Breast epithelium (tissue), 3 donors: Measurements from ENCODE around the gene MED23.

Experiments
- POLR2A ChIP-seq: fragments of 450-650 bp; IDR thresholded peaks from one replicate; pipeline ENCODE4 v1.6.1; 2016; ENCODE audit warnings: antibody characterized with exemption, mild to moderate bottlenecking, moderate library complexity
- TF ChIP-seq, protein P1 (sequence below), 3 donors: fragments of 450-650 bp; IDR thresholded peaks; one replicate each; pipeline ENCODE4 v1.5.1; 2016 to 2017; ENCODE audit warnings: antibody characterized with exemption in 3 of 3, mild to moderate bottlenecking in 3 of 3, moderate library complexity in 3 of 3

DNA sequence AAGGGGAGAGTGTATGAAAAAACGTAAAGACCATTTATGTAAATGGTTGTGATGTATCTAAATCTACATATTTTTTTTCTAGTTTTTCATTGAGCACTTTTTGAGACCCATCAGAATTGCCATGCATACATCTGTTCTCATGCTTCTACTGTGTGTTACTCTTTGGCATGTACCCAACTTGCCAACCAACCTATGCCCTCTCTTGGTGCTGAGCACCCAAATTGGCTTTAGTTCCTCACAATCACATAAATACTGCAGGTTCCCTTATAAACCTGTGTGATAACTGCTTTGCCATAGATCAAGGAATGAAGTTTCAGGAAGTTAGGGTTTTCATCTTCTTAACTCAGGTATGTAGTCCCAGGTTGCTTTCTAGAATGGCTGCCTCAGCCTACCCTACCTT lies 16.9 kb upstream of the MED23 start:
- TF ChIP-seq POLR2A, result no peak
- TF ChIP-seq, protein P1, sequence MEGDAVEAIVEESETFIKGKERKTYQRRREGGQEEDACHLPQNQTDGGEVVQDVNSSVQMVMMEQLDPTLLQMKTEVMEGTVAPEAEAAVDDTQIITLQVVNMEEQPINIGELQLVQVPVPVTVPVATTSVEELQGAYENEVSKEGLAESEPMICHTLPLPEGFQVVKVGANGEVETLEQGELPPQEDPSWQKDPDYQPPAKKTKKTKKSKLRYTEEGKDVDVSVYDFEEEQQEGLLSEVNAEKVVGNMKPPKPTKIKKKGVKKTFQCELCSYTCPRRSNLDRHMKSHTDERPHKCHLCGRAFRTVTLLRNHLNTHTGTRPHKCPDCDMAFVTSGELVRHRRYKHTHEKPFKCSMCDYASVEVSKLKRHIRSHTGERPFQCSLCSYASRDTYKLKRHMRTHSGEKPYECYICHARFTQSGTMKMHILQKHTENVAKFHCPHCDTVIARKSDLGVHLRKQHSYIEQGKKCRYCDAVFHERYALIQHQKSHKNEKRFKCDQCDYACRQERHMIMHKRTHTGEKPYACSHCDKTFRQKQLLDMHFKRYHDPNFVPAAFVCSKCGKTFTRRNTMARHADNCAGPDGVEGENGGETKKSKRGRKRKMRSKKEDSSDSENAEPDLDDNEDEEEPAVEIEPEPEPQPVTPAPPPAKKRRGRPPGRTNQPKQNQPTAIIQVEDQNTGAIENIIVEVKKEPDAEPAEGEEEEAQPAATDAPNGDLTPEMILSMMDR (IDR thresholded peaks at IDR 0.05), result no peak
